ENCODE data around the gene MCUB. TPM values are rescaled to one million over a fixed set of nuclear protein-coding genes. Genes with fewer than 3 reads are reported as not detected.

The MCUB gene
- polyA plus RNA-seq, 1 donor from 2014 or later = 3.9 TPM

DNA sequence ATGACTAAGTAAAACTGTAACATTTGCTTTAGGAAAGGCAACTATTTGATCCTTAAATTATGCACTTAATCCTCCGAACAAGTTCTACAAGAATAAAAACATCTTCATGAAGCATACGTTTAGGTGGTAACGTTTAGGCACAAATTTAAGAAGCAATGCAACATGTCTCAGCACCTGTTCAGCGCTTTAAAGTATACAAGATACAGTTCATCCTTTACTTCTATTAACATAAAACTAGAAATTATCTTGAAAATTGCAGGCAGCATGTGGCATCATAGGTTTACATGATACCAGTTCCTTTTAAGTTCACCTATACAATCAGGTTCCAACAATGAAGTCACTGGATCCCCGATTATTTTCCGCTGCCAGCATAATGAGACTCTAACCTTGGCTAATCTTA is 168.3 kb downstream of the MCUB start (continued):
- TF ChIP-seq SMC3 (conservative IDR thresholded peaks at IDR 0.05; ENCODE audit: poor library complexity) (no peak), MXI1 (conservative IDR thresholded peaks at IDR 0.05; ENCODE audit: poor library complexity, severe bottlenecking) (no peak)

- H3K4me3 ChIP-seq (ENCODE audit: low read length) = peak overlapping the region; percentile 73
- H3K36me3 ChIP-seq (ENCODE audit: insufficient read depth, low read length) = no peaks in the 10 kb centered on the region
- peak overlapping the region; percentile 76 for H3K9ac ChIP-seq (ENCODE audit: low read length)
- no peaks in the 10 kb centered on the region for H3F3A ChIP-seq (ENCODE audit: insufficient read depth, low read length, poor library complexity, severe bottlenecking)
- H3K79me2 ChIP-seq (replicated peaks; ENCODE audit: insufficient read depth, low read length) = peaks cover 3% of the 10 kb centered on the region
- H3K9me2 ChIP-seq (ENCODE audit: insufficient read depth, low read length) = no peaks in the 10 kb centered on the region
- H3K4me2 ChIP-seq (ENCODE audit: low read length) = peak overlapping the region; percentile 75
- no peak overlapping the region for H3K27ac ChIP-seq (ENCODE audit: low read length)
- no peaks in the 10 kb centered on the region for H3K27me3 ChIP-seq (ENCODE audit: insufficient read depth, low read depth, low read length)
- no peaks in the 10 kb centered on the region for H4K20me1 ChIP-seq (ENCODE audit: insufficient read depth)
- no peaks in the 10 kb centered on the region for H3K9me3 ChIP-seq (ENCODE audit: low read length)
- TF ChIP-seq EP300 (conservative IDR thresholded peaks at IDR 0.05; ENCODE audit: poor library complexity, severe bottlenecking) (no peak), SMC3 (conservative IDR thresholded peaks at IDR 0.05; ENCODE audit: poor library complexity) (peak; percentile 22), EZH2 (IDR thresholded peaks at IDR 0.05; ENCODE audit: borderline replicate concordance, insufficient read depth, low read length, poor library complexity, severe bottlenecking) (no peak), MXI1 (conservative IDR thresholded peaks at IDR 0.05; ENCODE audit: poor library complexity, severe bottlenecking) (no peak)
- H2AFZ ChIP-seq (ENCODE audit: low read depth, low read length) = peak overlapping the region; percentile 68
These were observed 169.2 kb downstream of the MCUB start for GRCh38 chr4:109729117-109729717.

DNA sequence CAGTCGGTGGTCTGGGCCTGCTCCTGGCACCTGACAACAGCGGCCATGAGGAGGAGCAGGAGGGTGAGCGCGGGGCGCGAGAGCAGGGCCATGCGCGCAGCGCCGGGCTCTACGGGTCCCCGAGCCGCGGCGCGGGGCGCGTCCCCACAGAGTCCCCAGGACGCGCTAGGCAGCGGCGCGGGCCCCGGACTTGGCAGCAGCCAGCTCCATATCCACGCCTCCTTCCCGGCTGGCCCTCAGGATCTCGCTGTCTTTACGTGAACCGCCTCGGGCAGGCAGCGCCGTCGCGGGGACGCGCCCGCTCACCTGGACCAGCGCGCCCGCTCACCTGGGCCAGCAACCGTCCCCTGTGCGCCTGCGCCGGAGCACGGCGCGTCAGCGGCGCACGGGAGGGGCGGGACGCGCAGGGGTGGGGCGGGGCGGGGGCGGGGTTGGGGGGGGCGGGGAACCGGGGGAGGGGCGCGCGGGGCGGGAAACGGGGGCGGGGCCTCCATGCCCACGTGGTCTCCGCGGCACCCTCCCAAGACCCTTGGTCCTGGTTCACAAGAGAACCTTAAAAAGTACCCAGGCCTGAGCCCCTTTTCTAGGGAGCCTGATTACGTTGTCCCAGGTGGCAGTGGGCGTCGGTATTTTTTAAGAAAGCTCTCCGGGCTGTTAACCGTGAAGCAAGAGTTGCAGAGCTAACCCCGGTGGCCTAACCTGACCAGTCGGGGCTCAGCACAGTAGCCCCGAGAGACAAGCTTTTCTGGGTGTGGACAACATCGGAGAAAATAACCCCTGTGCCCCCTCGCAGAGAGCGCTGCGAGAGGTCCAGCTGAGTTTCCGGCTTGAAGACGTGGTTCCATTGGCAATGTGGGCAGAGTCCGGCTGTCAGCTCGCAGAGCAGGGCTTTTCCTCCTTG is 169.9 kb downstream of the MCUB start, which contains the start of gene PLA2G12A:
TSS of gene PLA2G12A (minus strand) at position 353 of the 901 bp plus-strand sequence. CDS start at position 92, 261 bp downstream.
- Histone ChIP-seq H3K4me3 (ENCODE audit: low read length) (peak within 1 kb of the TSS; percentile 73), H3K79me2 (replicated peaks; ENCODE audit: insufficient read depth, low read length) (peaks cover 3% of the 10 kb centered on the region), H3F3A (ENCODE audit: insufficient read depth, low read length, poor library complexity, severe bottlenecking) (no peaks in the 10 kb centered on the region), H3K9me3 (ENCODE audit: low read length) (no peaks in the 10 kb centered on the region), H4K20me1 (ENCODE audit: insufficient read depth) (no peaks in the 10 kb centered on the region), H3K36me3 (ENCODE audit: insufficient read depth, low read length) (no peaks in the 10 kb centered on the region), H3K27ac (ENCODE audit: low read length) (no peak within 1 kb of the TSS), H3K4me2 (ENCODE audit: low read length) (peak within 1 kb of the TSS; percentile 75), H3K27me3 (ENCODE audit: insufficient read depth, low read depth, low read length) (no peaks in the 10 kb centered on the region), H3K9ac (ENCODE audit: low read length) (peak within 1 kb of the TSS; percentile 76), H3K9me2 (ENCODE audit: insufficient read depth, low read length) (no peaks in the 10 kb centered on the region), H2AFZ (ENCODE audit: low read depth, low read length) (peak within 1 kb of the TSS; percentile 68)
- TF ChIP-seq MXI1 (conservative IDR thresholded peaks at IDR 0.05; ENCODE audit: poor library complexity, severe bottlenecking) (peak; percentile 88), TAF1 (IDR thresholded peaks at IDR 0.05; ENCODE audit: low read depth) (peak; percentile 59), POLR2AphosphoS5 (IDR thresholded peaks at IDR 0.05) (peak; percentile 79), CTCF (IDR thresholded peaks at IDR 0.05; ENCODE audit: poor library complexity, severe bottlenecking) (peak; percentile 34), REST (IDR thresholded peaks at IDR 0.05; ENCODE audit: borderline replicate concordance) (no peak)

Data from neural cell (in vitro differentiated cells).